H9 (cell line): ENCODE results near the gene CALCOCO1. TPM values are rescaled to one million over a fixed set of nuclear protein-coding genes. Genes with fewer than 3 reads are reported as not detected.

Source experiments
- DNase-seq: peaks from one replicate; pipeline ENCODE4 v3.0.0-alpha.2; 2017
- H2AFZ ChIP-seq: one replicate; pipeline ENCODE4 v1.6.1; 2013; ENCODE audit warnings: mild to moderate bottlenecking, low read length, control low read depth, moderate library complexity
- H2AK5ac ChIP-seq: 2 replicates; pipeline ENCODE4 v1.6.1; 2013; ENCODE audit warnings: low read length, control low read depth, mixed read lengths; ENCODE audit not compliant: insufficient read length
- H2BK120ac ChIP-seq: one replicate; pipeline ENCODE4 v1.6.1; 2013; ENCODE audit warnings: low read depth, mild to moderate bottlenecking, low read length, control low read depth, inconsistent platforms; ENCODE audit not compliant: poor library complexity, severe bottlenecking
- H2BK12ac ChIP-seq: 2 replicates; pipeline ENCODE4 v1.6.1; 2013; ENCODE audit warnings: low read length, control low read depth, mixed read lengths, low read depth; ENCODE audit not compliant: insufficient read length
- H2BK15ac ChIP-seq: 2 replicates; pipeline ENCODE4 v1.6.1; 2013; ENCODE audit warnings: low read depth, low read length, control low read depth
- H2BK20ac ChIP-seq: one replicate; pipeline ENCODE4 v1.6.1; 2013; ENCODE audit warnings: low read depth, mild to moderate bottlenecking, low read length, control low read depth, inconsistent platforms; ENCODE audit not compliant: poor library complexity, severe bottlenecking
- H2BK5ac ChIP-seq: 2 replicates; pipeline ENCODE4 v1.6.1; 2013; ENCODE audit warnings: low read length, control low read depth, mixed read lengths; ENCODE audit not compliant: insufficient read length
- H3K14ac ChIP-seq: 2 replicates; pipeline ENCODE4 v1.6.1; 2013; ENCODE audit warnings: low read length, control low read depth; ENCODE audit not compliant: insufficient read depth
- H3K18ac ChIP-seq: 2 replicates; pipeline ENCODE4 v1.6.1; 2013; ENCODE audit warnings: low read depth, mild to moderate bottlenecking, mixed read lengths, low read length, control low read depth; ENCODE audit not compliant: insufficient read length
- H3K23ac ChIP-seq: 2 replicates; pipeline ENCODE4 v1.6.1; 2013; ENCODE audit warnings: low read length, control low read depth, mixed read lengths, low read depth; ENCODE audit not compliant: insufficient read length
- H3K23me2 ChIP-seq: 2 replicates; pipeline ENCODE4 v1.6.1; 2013; ENCODE audit warnings: low read depth, mild to moderate bottlenecking, mixed read lengths, low read length, control low read depth; ENCODE audit not compliant: insufficient read length, poor library complexity, severe bottlenecking
- H3K27ac ChIP-seq: 2 replicates; pipeline ENCODE4 v1.5.1; 2013; ENCODE audit warnings: low read length, control low read depth, mixed read lengths, low read depth; ENCODE audit not compliant: insufficient read length
- H3K27me3 ChIP-seq: 2 replicates; pipeline ENCODE4 v1.6.1; 2013; ENCODE audit warnings: low read length, control low read depth, inconsistent platforms; ENCODE audit not compliant: insufficient read depth
- H3K4ac ChIP-seq: 2 replicates; pipeline ENCODE4 v1.6.1; 2013; ENCODE audit warnings: low read depth, mild to moderate bottlenecking, control low read depth, inconsistent platforms, low read length, moderate library complexity
- H3K4me1 ChIP-seq: 2 replicates; pipeline ENCODE4 v1.6.1; 2013; ENCODE audit warnings: low read length, control low read depth, inconsistent platforms; ENCODE audit not compliant: insufficient read depth
- H3K4me2 ChIP-seq: 2 replicates; pipeline ENCODE4 v1.6.1; 2013; ENCODE audit warnings: low read length, control low read depth, mixed read lengths; ENCODE audit not compliant: insufficient read length, insufficient read depth
- H3K56ac ChIP-seq: 2 replicates; pipeline ENCODE4 v1.6.1; 2013; ENCODE audit warnings: low read depth, mild to moderate bottlenecking, mixed read lengths, low read length, control low read depth; ENCODE audit not compliant: insufficient read length
- H3K79me1 ChIP-seq: 2 replicates; pipeline ENCODE4 v1.6.1; 2013; ENCODE audit warnings: low read depth, mild to moderate bottlenecking, moderate library complexity, low read length, control low read depth, inconsistent platforms; ENCODE audit not compliant: insufficient read depth, poor library complexity, severe bottlenecking
- H3K79me2 ChIP-seq: 2 replicates; pipeline ENCODE4 v1.6.1; 2013; ENCODE audit warnings: low read length, control low read depth, inconsistent platforms; ENCODE audit not compliant: insufficient read depth
- H3K9ac ChIP-seq: 2 replicates; pipeline ENCODE4 v1.6.1; 2013; ENCODE audit warnings: low read length, control low read depth, mixed read lengths; ENCODE audit not compliant: insufficient read length; ENCODE audit errors: extremely low read depth
- H3K9me3 ChIP-seq: one replicate; pipeline ENCODE4 v1.6.1; 2013; ENCODE audit warnings: low read depth, low read length, inconsistent platforms; ENCODE audit not compliant: control insufficient read depth
- H3T11ph ChIP-seq: one replicate; pipeline ENCODE4 v1.6.1; 2013; ENCODE audit warnings: mild to moderate bottlenecking, low read length, control low read depth, inconsistent platforms
- H4K20me1 ChIP-seq: one replicate; pipeline ENCODE4 v1.6.1; 2013; ENCODE audit not compliant: control insufficient read depth, insufficient read length, insufficient read depth
- H4K5ac ChIP-seq: 2 replicates; pipeline ENCODE4 v1.6.1; 2013; ENCODE audit warnings: low read depth, mild to moderate bottlenecking, mixed read lengths, low read length, control low read depth; ENCODE audit not compliant: insufficient read length
- H4K8ac ChIP-seq: replicated peaks from 2 replicates; pipeline ENCODE4 v1.6.1; 2013; ENCODE audit warnings: low read length, control low read depth, mixed read lengths, low read depth; ENCODE audit not compliant: insufficient read length
- H4K91ac ChIP-seq: 2 replicates; pipeline ENCODE4 v1.6.1; 2013; ENCODE audit warnings: low read depth, mild to moderate bottlenecking, moderate library complexity, mixed read lengths, low read length, control low read depth; ENCODE audit not compliant: insufficient read length
- H3K27ac Mint-ChIP-seq, 3 experiments: 2 replicates in 2 of 3; 3 replicates in 1 of 3; pipeline ENCODE4 v1.8.0; 2020 to 2021; ENCODE audit warnings: mixed read lengths in 3 of 3, mild to moderate bottlenecking in 1 of 3, moderate library complexity in 1 of 3
- H3K27me3 Mint-ChIP-seq: 2 replicates; pipeline ENCODE4 v1.8.0; 2021; ENCODE audit warnings: low read depth, mild to moderate bottlenecking, moderate library complexity, mixed read lengths
- H3K36me3 Mint-ChIP-seq, 3 experiments: 2 replicates in 2 of 3; 3 replicates in 1 of 3; pipeline ENCODE4 v1.8.0; 2020 to 2021; ENCODE audit warnings: low read depth in 3 of 3, mixed read lengths in 3 of 3; ENCODE audit not compliant: insufficient read depth in 1 of 3
- H3K4me1 Mint-ChIP-seq, 2 experiments: 2 replicates each; pipeline ENCODE4 v1.8.0; 2020; ENCODE audit warnings: mixed read lengths in 2 of 2
- H3K4me3 Mint-ChIP-seq, 2 experiments: 2 replicates in 1 of 2; 3 replicates in 1 of 2; pipeline ENCODE4 v1.8.0; 2020 to 2021; ENCODE audit warnings: mild to moderate bottlenecking in 2 of 2, mixed read lengths in 2 of 2, moderate library complexity in 1 of 2
- H3K9me3 Mint-ChIP-seq, 2 experiments: 2 replicates in 1 of 2; 3 replicates in 1 of 2; pipeline ENCODE4 v1.8.0; 2020; ENCODE audit warnings: mild to moderate bottlenecking in 2 of 2, mixed read lengths in 2 of 2, moderate library complexity in 1 of 2
- WGBS: extraction: QIAGEN DNeasy Blood & Tissue Kit; methylation state at CpG from one replicate; pipeline ENCODE4 v1.1.7; 2013; ENCODE audit warnings: missing lambda C conversion rate, low lambda C conversion rate, mixed read lengths; ENCODE audit not compliant: insufficient read length; ENCODE audit errors: extremely low coverage; 5-methylcytosine and 5-hydroxymethylcytosine counted together
- total RNA-seq: library from RNA; stranded (reverse); gene quantifications from 2 replicates; pipeline ENCODE4 v1.2.1, GENCODE V29; 2021
- TF ChIP-seq, protein P1 (sequence below): fragments of 200-600 bp; sonication (generic); conservative IDR thresholded peaks from 3 replicates; pipeline ENCODE4 v1.8.0; 2021; ENCODE audit warnings: antibody characterized with exemption, mild to moderate bottlenecking

The CALCOCO1 gene
- total RNA-seq, 1 experiment from 2014 or later = 22.3 TPM

DNA sequence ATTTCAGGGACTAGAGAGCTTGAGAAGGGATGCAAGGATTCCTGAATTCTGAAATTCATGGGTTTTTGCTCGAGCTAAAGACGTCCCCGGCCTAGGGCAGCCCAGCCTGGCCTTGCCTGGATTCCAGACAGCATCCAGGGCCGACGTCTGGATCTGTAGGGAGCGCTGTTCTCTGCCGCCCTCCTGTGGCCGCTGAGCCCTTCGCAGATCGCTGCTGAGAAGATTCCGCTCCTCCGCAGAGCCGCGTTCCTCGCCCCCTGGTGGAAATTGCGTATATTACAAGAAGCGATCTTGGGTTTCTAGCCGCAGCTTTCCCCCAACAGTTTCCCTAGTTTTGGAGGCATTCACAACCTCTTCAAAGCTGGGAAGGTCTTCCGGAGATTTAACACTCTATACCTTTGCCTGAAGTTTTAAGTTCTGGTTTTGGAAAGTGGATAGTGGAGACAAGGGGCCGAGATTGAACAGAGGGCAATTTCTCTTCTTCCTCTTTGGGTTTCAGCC lies 19.4 kb upstream of the CALCOCO1 start:
- Histone ChIP-seq H2BK12ac (no peak overlapping the region), H3K9me3 (no peaks in the 10 kb centered on the region), H3K4me1 (no peaks in the 10 kb centered on the region; the same call in 1 of the 2 replicates), H4K8ac (no peak overlapping the region), H3K79me2 (no peaks in the 10 kb centered on the region), H3K9ac (no peak overlapping the region), H3K4ac (no peak overlapping the region), H2AK5ac (no peak overlapping the region), H3K56ac (no peak overlapping the region), H4K91ac (no peak overlapping the region), H2BK120ac (no peak overlapping the region), H3K18ac (no peak overlapping the region), H3T11ph (no peak overlapping the region), H3K27me3 (peaks cover 39% of the 10 kb centered on the region), H2BK15ac (no peak overlapping the region), H2AFZ (no peak overlapping the region), H4K20me1 (peaks cover 2% of the 10 kb centered on the region), H3K23me2 (peaks cover 11% of the 10 kb centered on the region), H4K5ac (no peak overlapping the region), H3K79me1 (no peaks in the 10 kb centered on the region), H2BK20ac (no peak overlapping the region), H3K14ac (no peak overlapping the region), H2BK5ac (no peak overlapping the region), H3K23ac (no peak overlapping the region), H3K4me2 (no peak overlapping the region), H3K27ac (no peak overlapping the region)
- peaks cover 8 to 9% of the 10 kb centered on the region in 2 experiments for H3K4me1 Mint-ChIP-seq
- H3K36me3 Mint-ChIP-seq = peaks cover 0 to 2% (median 0%) of the 10 kb centered on the region in 3 experiments; a peak in 1 of 7 replicates
- peak; percentile 96 for DNase-seq
- no peaks in the 10 kb centered on the region; the same call in none of the 2 replicates for H3K27me3 Mint-ChIP-seq
- TF ChIP-seq, protein P1, sequence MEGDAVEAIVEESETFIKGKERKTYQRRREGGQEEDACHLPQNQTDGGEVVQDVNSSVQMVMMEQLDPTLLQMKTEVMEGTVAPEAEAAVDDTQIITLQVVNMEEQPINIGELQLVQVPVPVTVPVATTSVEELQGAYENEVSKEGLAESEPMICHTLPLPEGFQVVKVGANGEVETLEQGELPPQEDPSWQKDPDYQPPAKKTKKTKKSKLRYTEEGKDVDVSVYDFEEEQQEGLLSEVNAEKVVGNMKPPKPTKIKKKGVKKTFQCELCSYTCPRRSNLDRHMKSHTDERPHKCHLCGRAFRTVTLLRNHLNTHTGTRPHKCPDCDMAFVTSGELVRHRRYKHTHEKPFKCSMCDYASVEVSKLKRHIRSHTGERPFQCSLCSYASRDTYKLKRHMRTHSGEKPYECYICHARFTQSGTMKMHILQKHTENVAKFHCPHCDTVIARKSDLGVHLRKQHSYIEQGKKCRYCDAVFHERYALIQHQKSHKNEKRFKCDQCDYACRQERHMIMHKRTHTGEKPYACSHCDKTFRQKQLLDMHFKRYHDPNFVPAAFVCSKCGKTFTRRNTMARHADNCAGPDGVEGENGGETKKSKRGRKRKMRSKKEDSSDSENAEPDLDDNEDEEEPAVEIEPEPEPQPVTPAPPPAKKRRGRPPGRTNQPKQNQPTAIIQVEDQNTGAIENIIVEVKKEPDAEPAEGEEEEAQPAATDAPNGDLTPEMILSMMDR = peak; percentile 100
- WGBS = no CpG with 5 or more reads among the region's 20 CpGs
- no peak overlapping the region; a peak in 1 of 5 replicates for H3K4me3 Mint-ChIP-seq
- no peak overlapping the region for H3K27ac Mint-ChIP-seq
- H3K9me3 Mint-ChIP-seq = no peaks in the 10 kb centered on the region
